ENCODE measurements around the gene OR51V1. TPM values are rescaled to one million over a fixed set of nuclear protein-coding genes. Genes with fewer than 3 reads are reported as not detected.
"Not testable (repeated sequence)": the region's sequence is repeated elsewhere in the genome, so short reads cannot be mapped to it uniquely, and the experiment has no call there.

OR51V1 gene
- total and polyA plus RNA-seq, 9 donors: not detected

- no peak overlapping the region for H3K4me3 ChIP-seq
- H3K27ac ChIP-seq: no peak overlapping the region
- H3K9me3 ChIP-seq: no peaks in the 10 kb centered on the region
- 79 to 91% (median 89%) methylated on average over 7 of the region's 7 CpGs for WGBS, 3 donors
- H3K36me3 ChIP-seq: no peaks in the 10 kb centered on the region
- no peak for DNase-seq
- H3K4me1 ChIP-seq (ENCODE audit: insufficient read depth): no peaks in the 10 kb centered on the region
- no peaks in the 10 kb centered on the region for H3K27me3 ChIP-seq
- TF ChIP-seq EP300 (IDR thresholded peaks at IDR 0.05): no peak
- TF ChIP-seq POLR2A (IDR thresholded peaks at IDR 0.05): no peak
- no peak for TF ChIP-seq CTCF (IDR thresholded peaks at IDR 0.05)
- intact Hi-C loops (cut with DNase I): no loop called here
These were observed 25.5 kb downstream of the OR51V1 start for GRCh38 chr11:5174934-5175333.

GRCh38 chr11:5171856-5172255 is 28.6 kb downstream of the OR51V1 start:
- Histone ChIP-seq H3K27me3 (no peaks in the 10 kb centered on the region), H3K36me3 (no peaks in the 10 kb centered on the region), H3K9me3 (no peaks in the 10 kb centered on the region), H3K4me3 (no peak overlapping the region), H3K4me1 (ENCODE audit: insufficient read depth) (no peaks in the 10 kb centered on the region), H3K27ac (no peak overlapping the region)
- WGBS, 3 donors: 59 to 68% (median 64%) methylated on average over 2 of the region's 2 CpGs
- no peak for TF ChIP-seq EP300 (IDR thresholded peaks at IDR 0.05)
- TF ChIP-seq POLR2A (IDR thresholded peaks at IDR 0.05): no peak
- TF ChIP-seq CTCF (IDR thresholded peaks at IDR 0.05): no peak
- DNase-seq: no peak
- intact Hi-C loops (cut with DNase I): no loop called here

- H3K27me3 ChIP-seq; H3K9me3 ChIP-seq; H3K27ac ChIP-seq; H3K4me1 ChIP-seq (ENCODE audit: insufficient read depth); DNase-seq; H3K4me3 ChIP-seq; H3K36me3 ChIP-seq; intact Hi-C loops (cut with DNase I): not testable (repeated sequence)
These were observed 34.6 kb downstream of the OR51V1 start for GRCh38 chr11:5165898-5166297.

GRCh38 chr11:5164807-5165206 is 35.7 kb downstream of the OR51V1 start:
- intact Hi-C loops (cut with DNase I); H3K27ac ChIP-seq; H3K9me3 ChIP-seq; H3K27me3 ChIP-seq; H3K4me1 ChIP-seq (ENCODE audit: insufficient read depth); DNase-seq; H3K4me3 ChIP-seq; H3K36me3 ChIP-seq: not testable (repeated sequence)
- 76 to 83% (median 76%) methylated on average over 6 of the region's 6 CpGs for WGBS, 3 donors

GRCh38 chr11:5161045-5161444 is 39.4 kb downstream of the OR51V1 start:
- H3K27ac ChIP-seq: not testable (repeated sequence)

GRCh38 chr11:5160217-5160616 is 40.3 kb downstream of the OR51V1 start:
- intact Hi-C loops (cut with DNase I): not testable (repeated sequence)
- 80 to 93% (median 89%) methylated on average over 4 of the region's 4 CpGs for WGBS, 3 donors

More at GRCh38 chr11:5161045-5161444, 39.4 kb downstream of the OR51V1 start:
- H3K4me3 ChIP-seq; H3K36me3 ChIP-seq; H3K4me1 ChIP-seq (ENCODE audit: insufficient read depth); DNase-seq; intact Hi-C loops (cut with DNase I); H3K27me3 ChIP-seq; H3K9me3 ChIP-seq: not testable (repeated sequence)
- WGBS, 3 donors: 73 to 94% methylated on average over 1 of the region's 1 CpG; no CpG with 5 or more reads in 1 of the 3 donors

GRCh38 chr11:5159806-5160205 is 40.7 kb downstream of the OR51V1 start:
- no peaks in the 10 kb centered on the region for H3K4me1 ChIP-seq (ENCODE audit: insufficient read depth)
- no peak for TF ChIP-seq CTCF (IDR thresholded peaks at IDR 0.05)
- TF ChIP-seq EP300 (IDR thresholded peaks at IDR 0.05): no peak
- TF ChIP-seq POLR2A (IDR thresholded peaks at IDR 0.05): no peak
- H3K27ac ChIP-seq: no peak overlapping the region
- H3K9me3 ChIP-seq: no peaks in the 10 kb centered on the region
- H3K27me3 ChIP-seq: no peaks in the 10 kb centered on the region
- H3K36me3 ChIP-seq: no peaks in the 10 kb centered on the region
- intact Hi-C loops (cut with DNase I): no loop called here
- DNase-seq: no peak
- no peak overlapping the region for H3K4me3 ChIP-seq

More at GRCh38 chr11:5160217-5160616, 40.3 kb downstream of the OR51V1 start:
- H3K9me3 ChIP-seq; H3K4me1 ChIP-seq (ENCODE audit: insufficient read depth); H3K27ac ChIP-seq; H3K36me3 ChIP-seq; H3K27me3 ChIP-seq; DNase-seq; H3K4me3 ChIP-seq: not testable (repeated sequence)
